SK-N-SH (cell line): Measurements from ENCODE around the gene ZBTB16.

Experiments
- CTCF ChIP-seq: fragments of 200-600 bp; sonication (generic); IDR thresholded peaks from 2 replicates; pipeline ENCODE4 v1.6.1; 2017; ENCODE audit warnings: antibody characterized with exemption, mild to moderate bottlenecking, moderate library complexity
- GABPA ChIP-seq: IDR thresholded peaks from 2 replicates; pipeline ENCODE4 v1.4.0; 2012; ENCODE audit warnings: low read depth, mild to moderate bottlenecking
- IRF3 ChIP-seq: fragments of 150-350 bp; IDR thresholded peaks from 2 replicates; pipeline ENCODE4 v1.6.1; 2016; ENCODE audit warnings: mild to moderate bottlenecking, low read depth, low read length
- JUND ChIP-seq: IDR thresholded peaks from 2 replicates; pipeline ENCODE4 v1.4.0; 2012
- MAX ChIP-seq: IDR thresholded peaks from 2 replicates; pipeline ENCODE4 v1.4.0; 2012; ENCODE audit warnings: low read depth
- MXI1 ChIP-seq: IDR thresholded peaks from 2 replicates; pipeline ENCODE4 v1.6.1; 2012; ENCODE audit warnings: mild to moderate bottlenecking, low read depth, low read length, improper control_type of control experiment
- POLR2AphosphoS5 ChIP-seq: IDR thresholded peaks from 2 replicates; pipeline ENCODE4 v1.6.1; 2012; ENCODE audit warnings: low read depth, low read length
- TAF1 ChIP-seq: IDR thresholded peaks from 2 replicates; pipeline ENCODE4 v1.6.1; 2012; ENCODE audit warnings: low read depth, mild to moderate bottlenecking, low read length, moderate library complexity, borderline replicate concordance
- TEAD4 ChIP-seq: IDR thresholded peaks from 2 replicates; pipeline ENCODE4 v1.4.0; 2012; ENCODE audit warnings: mild to moderate bottlenecking, borderline replicate concordance; ENCODE audit not compliant: insufficient read depth
- USF1 ChIP-seq: IDR thresholded peaks from 2 replicates; pipeline ENCODE4 v1.4.0; 2012; ENCODE audit warnings: low read depth, borderline replicate concordance
- ZBTB33 ChIP-seq: IDR thresholded peaks from 2 replicates; pipeline ENCODE4 v1.4.0; 2012; ENCODE audit warnings: low read depth, borderline replicate concordance

GRCh38 chr11:114298710-114299109, 239.2 kb downstream of the ZBTB16 start:
- TF ChIP-seq CTCF: no peak
- TF ChIP-seq USF1: no peak
- TF ChIP-seq MXI1: no peak
- TF ChIP-seq ZBTB33: no peak
- no peak for TF ChIP-seq IRF3
- TF ChIP-seq MAX: no peak
- no peak for TF ChIP-seq GABPA
- TF ChIP-seq TEAD4: no peak
- TF ChIP-seq TAF1: no peak
- no peak for TF ChIP-seq POLR2AphosphoS5
- no peak for TF ChIP-seq JUND
